LoVo (cell line): ENCODE results near the gene NAE1.
"Not testable (repeated sequence)": the region's sequence is repeated elsewhere in the genome, so short reads cannot be mapped to it uniquely, and the experiment has no call there.

ENCODE experiments used
- DNase-seq: peaks from one replicate; pipeline ENCODE4 v3.0.0-alpha.2; 2016; ENCODE audit warnings: low spot score

The NAE1 gene

GRCh38 chr16:66801320-66802105 is 29.3 kb downstream of the NAE1 start, which contains the start of gene TERB1:
Gene TERB1 (minus strand): TSS chr16:66801584. CDS start chr16:66796798, 4,786 bp downstream.
- DNase-seq = no peak

GRCh38 chr16:66800856-66801255 is 29.9 kb downstream of the NAE1 start:
- no peak for DNase-seq

- no peak for DNase-seq
Observed at GRCh38 chr16:66798161-66798560, 32.6 kb downstream of the NAE1 start.

- DNase-seq = not testable (repeated sequence)
Observed at GRCh38 chr16:66793984-66794383, 36.8 kb downstream of the NAE1 start.

- no peak for DNase-seq
Observed at GRCh38 chr16:66790130-66790733, 40.5 kb downstream of the NAE1 start.

- no peak for DNase-seq
Observed at GRCh38 chr16:66787427-66787826, 43.3 kb downstream of the NAE1 start.

- DNase-seq = no peak
Observed at GRCh38 chr16:66786551-66786950, 44.2 kb downstream of the NAE1 start.

GRCh38 chr16:66776457-66776856 is 54.3 kb downstream of the NAE1 start:
- no peak for DNase-seq

- no peak for DNase-seq
Observed at GRCh38 chr16:66774981-66775380, 55.8 kb downstream of the NAE1 start.

GRCh38 chr16:66758086-66758485 is 72.7 kb downstream of the NAE1 start:
- DNase-seq = no peak

GRCh38 chr16:66754819-66755218 is 76.0 kb downstream of the NAE1 start:
- no peak for DNase-seq

- DNase-seq = no peak
Observed at GRCh38 chr16:66754211-66754610, 76.6 kb downstream of the NAE1 start.

- no peak for DNase-seq
Observed at GRCh38 chr16:66752958-66753357, 77.8 kb downstream of the NAE1 start.
